Measurements from ENCODE around the gene LIX1L. TPM values are rescaled to one million over a fixed set of nuclear protein-coding genes. Genes with fewer than 3 reads are reported as not detected.

Gene LIX1L
- total and polyA plus RNA-seq, 2 donors (not counting 1 experiment from before 2014, with no cell fraction given) = 14.2 to 63.3 TPM

GRCh38 chr1:145960468-145961108 is 2.8 kb upstream of the LIX1L start:
- H2AFZ ChIP-seq (ENCODE audit: low read length) = peak overlapping the region; percentile 69
- no peaks in the 10 kb centered on the region for H3K27me3 ChIP-seq (ENCODE audit: control insufficient read depth, insufficient read depth, low read length)
- peak overlapping the region; percentile 40 for H3K27ac ChIP-seq (ENCODE audit: insufficient read depth, low read length)
- H3K79me2 ChIP-seq (ENCODE audit: control insufficient read depth, insufficient read depth, low read length) = peaks cover 18% of the 10 kb centered on the region
- TF ChIP-seq, protein P1, sequence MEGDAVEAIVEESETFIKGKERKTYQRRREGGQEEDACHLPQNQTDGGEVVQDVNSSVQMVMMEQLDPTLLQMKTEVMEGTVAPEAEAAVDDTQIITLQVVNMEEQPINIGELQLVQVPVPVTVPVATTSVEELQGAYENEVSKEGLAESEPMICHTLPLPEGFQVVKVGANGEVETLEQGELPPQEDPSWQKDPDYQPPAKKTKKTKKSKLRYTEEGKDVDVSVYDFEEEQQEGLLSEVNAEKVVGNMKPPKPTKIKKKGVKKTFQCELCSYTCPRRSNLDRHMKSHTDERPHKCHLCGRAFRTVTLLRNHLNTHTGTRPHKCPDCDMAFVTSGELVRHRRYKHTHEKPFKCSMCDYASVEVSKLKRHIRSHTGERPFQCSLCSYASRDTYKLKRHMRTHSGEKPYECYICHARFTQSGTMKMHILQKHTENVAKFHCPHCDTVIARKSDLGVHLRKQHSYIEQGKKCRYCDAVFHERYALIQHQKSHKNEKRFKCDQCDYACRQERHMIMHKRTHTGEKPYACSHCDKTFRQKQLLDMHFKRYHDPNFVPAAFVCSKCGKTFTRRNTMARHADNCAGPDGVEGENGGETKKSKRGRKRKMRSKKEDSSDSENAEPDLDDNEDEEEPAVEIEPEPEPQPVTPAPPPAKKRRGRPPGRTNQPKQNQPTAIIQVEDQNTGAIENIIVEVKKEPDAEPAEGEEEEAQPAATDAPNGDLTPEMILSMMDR (conservative IDR thresholded peaks at IDR 0.05 in 1 of 2, IDR thresholded peaks at IDR 0.05 in 1 of 2; ENCODE audit: low read depth in 1 of 2, low read length in 2 of 2) = peak in 1 of 2 donors; percentile 11
- no peak for TF ChIP-seq EZH2 (IDR thresholded peaks at IDR 0.05; ENCODE audit: low read length, missing control alignments)
- H3K4me1 ChIP-seq (ENCODE audit: control insufficient read depth, extremely low read depth, insufficient read depth, low read length) = peaks cover 32% of the 10 kb centered on the region
- H3K36me3 ChIP-seq (ENCODE audit: control insufficient read depth, insufficient read depth, low read length) = peaks cover 1% of the 10 kb centered on the region
- peak; percentile 57 to 64 for DNase-seq (ENCODE audit: low read depth in 2 of 2)
- H3K9ac ChIP-seq (ENCODE audit: insufficient read depth, low read length) = peak overlapping the region; percentile 11
- peak overlapping the region; percentile 58 to 68 (median 64) for H3K4me3 ChIP-seq (replicated peaks in 1 of 4; ENCODE audit: control extremely low read depth in 1 of 4, insufficient read depth in 1 of 4, low read depth in 3 of 4, low read length in 4 of 4)
- peak overlapping the region; percentile 87 for H3K4me2 ChIP-seq (ENCODE audit: extremely low read depth, insufficient read depth, low read length)
- H3K9me3 ChIP-seq (ENCODE audit: control insufficient read depth, insufficient read depth, low read depth, low read length) = no peaks in the 10 kb centered on the region
- H4K20me1 ChIP-seq (ENCODE audit: control insufficient read depth, extremely low read depth, insufficient read depth, low read length) = no peaks in the 10 kb centered on the region

- DNase-seq (ENCODE audit: low read depth in 2 of 2) = no peak
- H3K27ac ChIP-seq (ENCODE audit: insufficient read depth, low read length) = no peak overlapping the region
- no peaks in the 10 kb centered on the region for H3K9me3 ChIP-seq (ENCODE audit: control insufficient read depth, insufficient read depth, low read depth, low read length)
- H3K9ac ChIP-seq (ENCODE audit: insufficient read depth, low read length) = no peak overlapping the region
- no peak overlapping the region for H2AFZ ChIP-seq (ENCODE audit: low read length)
- peaks cover 1% of the 10 kb centered on the region for H3K36me3 ChIP-seq (ENCODE audit: control insufficient read depth, insufficient read depth, low read length)
- peak overlapping the region in 3 of 4 experiments; percentile 6 to 68 (median 65) for H3K4me3 ChIP-seq (replicated peaks in 1 of 4; ENCODE audit: control extremely low read depth in 1 of 4, insufficient read depth in 1 of 4, low read depth in 3 of 4, low read length in 4 of 4)
- peaks cover 24% of the 10 kb centered on the region for H3K79me2 ChIP-seq (ENCODE audit: control insufficient read depth, insufficient read depth, low read length)
- peak overlapping the region; percentile 87 for H3K4me2 ChIP-seq (ENCODE audit: extremely low read depth, insufficient read depth, low read length)
- TF ChIP-seq, protein P1 (conservative IDR thresholded peaks at IDR 0.05 in 1 of 2, IDR thresholded peaks at IDR 0.05 in 1 of 2; ENCODE audit: low read depth in 1 of 2, low read length in 2 of 2) = no peak
- no peak for TF ChIP-seq EZH2 (IDR thresholded peaks at IDR 0.05; ENCODE audit: low read length, missing control alignments)
- H3K4me1 ChIP-seq (ENCODE audit: control insufficient read depth, extremely low read depth, insufficient read depth, low read length) = peaks cover 35% of the 10 kb centered on the region
- H4K20me1 ChIP-seq (ENCODE audit: control insufficient read depth, extremely low read depth, insufficient read depth, low read length) = no peaks in the 10 kb centered on the region
- no peaks in the 10 kb centered on the region for H3K27me3 ChIP-seq (ENCODE audit: control insufficient read depth, insufficient read depth, low read length)
Measured at GRCh38 chr1:145959957-145960467, 2.2 kb upstream of the LIX1L start.

- H3K36me3 ChIP-seq (ENCODE audit: control insufficient read depth, insufficient read depth, low read length) = peaks cover 1% of the 10 kb centered on the region
- H3K4me2 ChIP-seq (ENCODE audit: extremely low read depth, insufficient read depth, low read length) = no peak overlapping the region
- H3K27me3 ChIP-seq (ENCODE audit: control insufficient read depth, insufficient read depth, low read length) = no peaks in the 10 kb centered on the region
- TF ChIP-seq, protein P1 (conservative IDR thresholded peaks at IDR 0.05 in 1 of 2, IDR thresholded peaks at IDR 0.05 in 1 of 2; ENCODE audit: low read depth in 1 of 2, low read length in 2 of 2) = no peak
- no peak for TF ChIP-seq EZH2 (IDR thresholded peaks at IDR 0.05; ENCODE audit: low read length, missing control alignments)
- H3K27ac ChIP-seq (ENCODE audit: insufficient read depth, low read length) = no peak overlapping the region
- H3K4me1 ChIP-seq (ENCODE audit: control insufficient read depth, extremely low read depth, insufficient read depth, low read length) = peaks cover 35% of the 10 kb centered on the region
- H3K9ac ChIP-seq (ENCODE audit: insufficient read depth, low read length) = no peak overlapping the region
- no peak for DNase-seq (ENCODE audit: low read depth in 2 of 2)
- H3K4me3 ChIP-seq (replicated peaks in 1 of 4; ENCODE audit: control extremely low read depth in 1 of 4, insufficient read depth in 1 of 4, low read depth in 3 of 4, low read length in 4 of 4) = peak overlapping the region in 1 of 4 experiments; percentile 1
- no peaks in the 10 kb centered on the region for H4K20me1 ChIP-seq (ENCODE audit: control insufficient read depth, extremely low read depth, insufficient read depth, low read length)
- no peak overlapping the region for H2AFZ ChIP-seq (ENCODE audit: low read length)
- no peaks in the 10 kb centered on the region for H3K9me3 ChIP-seq (ENCODE audit: control insufficient read depth, insufficient read depth, low read depth, low read length)
- peaks cover 29% of the 10 kb centered on the region for H3K79me2 ChIP-seq (ENCODE audit: control insufficient read depth, insufficient read depth, low read length)
Measured at GRCh38 chr1:145959333-145959732, 1.5 kb upstream of the LIX1L start.
